ENCODE data around the gene FABP6.

FABP6 gene

GRCh38 chr5:160284291-160284873 lies 55.1 kb downstream of the FABP6 start:
- H3K23ac ChIP-seq (ENCODE audit: low read length), result no peak overlapping the region
- H3K9me3 ChIP-seq (ENCODE audit: insufficient read depth, low read depth, low read length), result no peaks in the 10 kb centered on the region
- no peak overlapping the region for H3K4me2 ChIP-seq (ENCODE audit: low read length)
- no peak overlapping the region for H3K18ac ChIP-seq (ENCODE audit: low read length)
- H2BK12ac ChIP-seq (ENCODE audit: low read length), result no peak overlapping the region
- H2AFZ ChIP-seq (ENCODE audit: insufficient read depth, low read length, poor library complexity), result no peak overlapping the region
- H3K27me3 ChIP-seq (ENCODE audit: insufficient read depth, low read length), result no peaks in the 10 kb centered on the region
- no peak overlapping the region for H4K8ac ChIP-seq (ENCODE audit: low read depth, low read length)
- H4K91ac ChIP-seq (ENCODE audit: low read depth, low read length), result no peak overlapping the region
- H3K36me3 ChIP-seq (ENCODE audit: control insufficient read depth in 1 of 2, insufficient read depth in 2 of 2, low read length in 2 of 2), result peaks cover 9 to 10% of the 10 kb centered on the region in 2 experiments
- H3K4me1 ChIP-seq (ENCODE audit: control insufficient read depth in 1 of 2, insufficient read depth in 2 of 2, low read length in 2 of 2), result peaks cover 33 to 34% of the 10 kb centered on the region in 2 experiments
- H3K27ac ChIP-seq (ENCODE audit: low read depth, low read length), result no peak overlapping the region
- H2AK5ac ChIP-seq (ENCODE audit: low read length), result no peak overlapping the region
- H3K79me1 ChIP-seq (ENCODE audit: low read length), result peaks cover 22% of the 10 kb centered on the region
- H2BK120ac ChIP-seq (ENCODE audit: insufficient read depth, low read length, poor library complexity), result no peak overlapping the region
- WGBS (ENCODE audit: extremely low coverage, insufficient coverage, insufficient read length), result no CpG with 5 or more reads among the region's 4 CpGs
- H3K79me2 ChIP-seq (ENCODE audit: control insufficient read depth, insufficient read depth, low read length, poor library complexity), result peaks cover 2% of the 10 kb centered on the region
- DNase-seq, result no peak
- H3K4me3 ChIP-seq (ENCODE audit: low read depth, low read length), result no peak overlapping the region
- no peak overlapping the region for H3K9ac ChIP-seq (ENCODE audit: low read length)
- no peak overlapping the region for H2BK5ac ChIP-seq (ENCODE audit: low read depth, low read length, poor library complexity)
- no peak overlapping the region for H3K4ac ChIP-seq (ENCODE audit: low read depth, low read length)
- H4K12ac ChIP-seq (ENCODE audit: low read depth, low read length), result no peak overlapping the region
- no peak overlapping the region for H3K14ac ChIP-seq (ENCODE audit: low read length)

- Histone ChIP-seq H2BK120ac (ENCODE audit: insufficient read depth, low read length, poor library complexity) (no peak overlapping the region), H2BK5ac (ENCODE audit: low read depth, low read length, poor library complexity) (no peak overlapping the region), H2AFZ (ENCODE audit: insufficient read depth, low read length, poor library complexity) (no peak overlapping the region), H3K18ac (ENCODE audit: low read length) (no peak overlapping the region), H3K14ac (ENCODE audit: low read length) (no peak overlapping the region), H3K9ac (ENCODE audit: low read length) (no peak overlapping the region), H3K36me3 (ENCODE audit: control insufficient read depth in 1 of 2, insufficient read depth in 2 of 2, low read length in 2 of 2) (peaks cover 1 to 3% of the 10 kb centered on the region in 2 experiments), H3K79me2 (ENCODE audit: control insufficient read depth, insufficient read depth, low read length, poor library complexity) (peaks cover 2% of the 10 kb centered on the region), H2AK5ac (ENCODE audit: low read length) (no peak overlapping the region), H3K79me1 (ENCODE audit: low read length) (peaks cover 18% of the 10 kb centered on the region), H2BK12ac (ENCODE audit: low read length) (no peak overlapping the region), H3K4ac (ENCODE audit: low read depth, low read length) (no peak overlapping the region), H4K8ac (ENCODE audit: low read depth, low read length) (no peak overlapping the region), H3K23ac (ENCODE audit: low read length) (no peak overlapping the region), H3K27me3 (ENCODE audit: insufficient read depth, low read length) (no peaks in the 10 kb centered on the region), H3K4me3 (ENCODE audit: low read depth, low read length) (no peak overlapping the region), H3K27ac (ENCODE audit: low read depth, low read length) (no peak overlapping the region), H4K12ac (ENCODE audit: low read depth, low read length) (no peak overlapping the region), H3K4me2 (ENCODE audit: low read length) (no peak overlapping the region), H3K4me1 (ENCODE audit: control insufficient read depth in 1 of 2, insufficient read depth in 2 of 2, low read length in 2 of 2) (peaks cover 32 to 36% of the 10 kb centered on the region in 2 experiments), H4K91ac (ENCODE audit: low read depth, low read length) (no peak overlapping the region), H3K9me3 (ENCODE audit: insufficient read depth, low read depth, low read length) (no peaks in the 10 kb centered on the region)
- WGBS (ENCODE audit: extremely low coverage, insufficient coverage, insufficient read length), result no CpG with 5 or more reads among the region's 2 CpGs
- DNase-seq, result no peak
Measured at GRCh38 chr5:160285316-160285715, 56.0 kb downstream of the FABP6 start.

GRCh38 chr5:160286947-160287346 lies 57.6 kb downstream of the FABP6 start:
- WGBS (ENCODE audit: extremely low coverage, insufficient coverage, insufficient read length), result no CpG with 5 or more reads among the region's 6 CpGs

DNA sequence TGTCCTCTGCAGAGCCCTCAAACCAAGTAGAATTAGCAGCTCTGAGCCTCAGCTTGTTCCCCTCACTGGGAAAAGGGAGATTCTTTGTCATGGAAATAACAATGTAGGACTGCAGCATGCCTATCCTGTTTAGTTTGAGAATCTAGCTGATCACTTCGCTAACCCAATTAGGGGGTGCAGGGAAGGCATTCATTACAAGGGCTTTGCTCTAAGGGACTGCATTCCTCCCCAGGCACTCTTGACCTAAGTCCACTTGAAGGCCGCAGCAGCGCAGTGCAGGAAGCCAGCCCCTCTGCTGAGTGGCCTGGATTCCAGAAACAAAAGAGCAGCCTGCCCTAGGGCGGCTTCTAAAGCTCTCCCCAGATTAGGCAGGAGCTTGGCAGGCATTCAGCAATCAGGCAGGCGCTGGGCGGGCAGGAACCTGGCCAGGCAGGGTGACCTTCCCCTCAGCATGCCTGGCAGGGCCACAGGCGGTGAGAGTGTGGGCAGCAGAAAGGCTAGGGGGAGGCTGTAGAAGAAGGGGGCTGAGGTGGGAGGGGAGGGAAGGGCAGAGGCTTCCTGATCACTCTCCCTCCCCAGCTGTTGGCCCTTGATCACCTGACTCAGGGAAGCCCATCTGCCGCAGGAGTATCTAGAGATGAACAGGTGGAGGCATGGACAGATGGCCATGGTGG lies 58.2 kb downstream of the FABP6 start:
- WGBS (ENCODE audit: extremely low coverage, insufficient coverage, insufficient read length), result no CpG with 5 or more reads among the region's 8 CpGs
- H4K8ac ChIP-seq (ENCODE audit: low read depth, low read length), result no peak overlapping the region
- H2BK120ac ChIP-seq (ENCODE audit: insufficient read depth, low read length, poor library complexity), result peak overlapping the region; percentile 1
- peak overlapping the region; percentile 34 for H3K4me2 ChIP-seq (ENCODE audit: low read length)
- H2AFZ ChIP-seq (ENCODE audit: insufficient read depth, low read length, poor library complexity), result no peak overlapping the region
- no peak overlapping the region for H3K23ac ChIP-seq (ENCODE audit: low read length)
- peak overlapping the region; percentile 89 for H3K27ac ChIP-seq (ENCODE audit: low read depth, low read length)
- no peak overlapping the region for H2BK12ac ChIP-seq (ENCODE audit: low read length)
- no peaks in the 10 kb centered on the region for H3K9me3 ChIP-seq (ENCODE audit: insufficient read depth, low read depth, low read length)
- no peak overlapping the region for H3K18ac ChIP-seq (ENCODE audit: low read length)
- no peak overlapping the region for H3K4ac ChIP-seq (ENCODE audit: low read depth, low read length)
- H3K27me3 ChIP-seq (ENCODE audit: insufficient read depth, low read length), result no peaks in the 10 kb centered on the region
- peaks cover 18% of the 10 kb centered on the region for H3K79me1 ChIP-seq (ENCODE audit: low read length)
- H2AK5ac ChIP-seq (ENCODE audit: low read length), result peak overlapping the region; percentile 0
- H3K14ac ChIP-seq (ENCODE audit: low read length), result peak overlapping the region; percentile 88
- H4K91ac ChIP-seq (ENCODE audit: low read depth, low read length), result peak overlapping the region; percentile 74
- H3K79me2 ChIP-seq (ENCODE audit: control insufficient read depth, insufficient read depth, low read length, poor library complexity), result peaks cover 2% of the 10 kb centered on the region
- no peak overlapping the region for H4K12ac ChIP-seq (ENCODE audit: low read depth, low read length)
- no peak overlapping the region for H3K9ac ChIP-seq (ENCODE audit: low read length)
- no peak for DNase-seq
- H3K36me3 ChIP-seq (ENCODE audit: control insufficient read depth in 1 of 2, insufficient read depth in 2 of 2, low read length in 2 of 2), result no peaks in the 10 kb centered on the region
- H3K4me1 ChIP-seq (ENCODE audit: control insufficient read depth in 1 of 2, insufficient read depth in 2 of 2, low read length in 2 of 2), result peaks cover 27 to 29% of the 10 kb centered on the region in 2 experiments
- no peak overlapping the region for H3K4me3 ChIP-seq (ENCODE audit: low read depth, low read length)
- peak overlapping the region; percentile 71 for H2BK5ac ChIP-seq (ENCODE audit: low read depth, low read length, poor library complexity)

More at GRCh38 chr5:160286947-160287346, 57.6 kb downstream of the FABP6 start:
- peak overlapping the region; percentile 71 for H2BK5ac ChIP-seq (ENCODE audit: low read depth, low read length, poor library complexity)
- H3K4me2 ChIP-seq (ENCODE audit: low read length), result peak overlapping the region; percentile 34
- H3K23ac ChIP-seq (ENCODE audit: low read length), result no peak overlapping the region
- H2AFZ ChIP-seq (ENCODE audit: insufficient read depth, low read length, poor library complexity), result no peak overlapping the region
- DNase-seq, result no peak
- H3K27ac ChIP-seq (ENCODE audit: low read depth, low read length), result peak overlapping the region; percentile 89
- peaks cover 18% of the 10 kb centered on the region for H3K79me1 ChIP-seq (ENCODE audit: low read length)
- H4K8ac ChIP-seq (ENCODE audit: low read depth, low read length), result peak overlapping the region; percentile 45
- no peak overlapping the region for H3K4me3 ChIP-seq (ENCODE audit: low read depth, low read length)
- H3K36me3 ChIP-seq (ENCODE audit: control insufficient read depth in 1 of 2, insufficient read depth in 2 of 2, low read length in 2 of 2), result no peaks in the 10 kb centered on the region
- peak overlapping the region; percentile 82 for H3K18ac ChIP-seq (ENCODE audit: low read length)
- peaks cover 2% of the 10 kb centered on the region for H3K79me2 ChIP-seq (ENCODE audit: control insufficient read depth, insufficient read depth, low read length, poor library complexity)
- H4K91ac ChIP-seq (ENCODE audit: low read depth, low read length), result peak overlapping the region; percentile 74
- peaks cover 27 to 29% of the 10 kb centered on the region in 2 experiments for H3K4me1 ChIP-seq (ENCODE audit: control insufficient read depth in 1 of 2, insufficient read depth in 2 of 2, low read length in 2 of 2)
- peak overlapping the region; percentile 67 for H2BK120ac ChIP-seq (ENCODE audit: insufficient read depth, low read length, poor library complexity)
- peak overlapping the region; percentile 21 for H3K9ac ChIP-seq (ENCODE audit: low read length)
- peak overlapping the region; percentile 88 for H3K14ac ChIP-seq (ENCODE audit: low read length)
- no peaks in the 10 kb centered on the region for H3K27me3 ChIP-seq (ENCODE audit: insufficient read depth, low read length)
- H3K4ac ChIP-seq (ENCODE audit: low read depth, low read length), result no peak overlapping the region
- peak overlapping the region; percentile 89 for H2BK12ac ChIP-seq (ENCODE audit: low read length)
- H4K12ac ChIP-seq (ENCODE audit: low read depth, low read length), result no peak overlapping the region
- H2AK5ac ChIP-seq (ENCODE audit: low read length), result peak overlapping the region; percentile 75
- H3K9me3 ChIP-seq (ENCODE audit: insufficient read depth, low read depth, low read length), result no peaks in the 10 kb centered on the region
